T-helper 1 cell treated with Interleukin-12 subunit alpha and Interleukin-12 subunit beta and Interleukin-4 antibody, amounts not matched to agents 30 ng/mL and 1 ng/mL, for 36 hours (primary cell): ENCODE results near the gene PTTG1IP. TPM values are rescaled to one million over a fixed set of nuclear protein-coding genes. Genes with fewer than 3 reads are reported as not detected.

Experiments
- intact Hi-C: fragments of 100-400 bp; cut with micrococcal nuclease; formaldehyde crosslinking; loops from one replicate; pipeline ENCODE4 v1.15.1; 2024
- total RNA-seq: library from RNA; stranded (reverse); gene quantifications from 2 replicates; pipeline ENCODE4 v1.2.3, GENCODE V29; 2022

Gene PTTG1IP
- total RNA-seq, 1 donor from 2014 or later, result 88.3 TPM

DNA sequence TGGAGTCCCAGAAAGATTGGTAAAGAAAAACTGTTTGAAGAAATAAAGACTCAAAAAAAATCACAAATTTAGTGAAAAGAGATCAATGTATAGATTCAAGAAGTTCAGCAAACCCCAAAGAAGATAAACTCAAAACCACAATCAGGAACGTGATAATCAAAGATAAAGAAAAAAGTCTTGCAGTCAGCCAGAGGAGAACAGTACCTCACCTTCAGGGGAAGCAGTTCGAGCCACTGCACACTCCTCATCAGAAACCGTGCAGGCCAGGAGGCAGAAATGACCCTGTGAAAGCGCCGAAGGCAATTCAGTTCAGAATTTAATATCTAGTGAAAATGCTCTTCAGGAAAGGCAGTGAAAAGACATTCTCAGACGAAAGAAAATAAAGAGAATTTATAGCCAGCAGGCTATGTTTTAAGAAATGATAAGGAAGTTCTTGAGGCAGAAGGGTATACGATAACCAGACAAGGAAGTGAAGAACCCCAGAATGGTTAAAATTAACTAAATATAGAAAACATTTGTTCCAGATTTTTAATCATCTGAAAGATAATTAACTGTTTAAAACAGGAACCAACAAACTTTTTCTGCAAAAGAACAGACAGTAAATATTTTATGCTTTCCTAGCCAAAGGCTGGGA, 42.1 kb downstream of the PTTG1IP start:
- intact Hi-C loops, result no loop called here

DNA sequence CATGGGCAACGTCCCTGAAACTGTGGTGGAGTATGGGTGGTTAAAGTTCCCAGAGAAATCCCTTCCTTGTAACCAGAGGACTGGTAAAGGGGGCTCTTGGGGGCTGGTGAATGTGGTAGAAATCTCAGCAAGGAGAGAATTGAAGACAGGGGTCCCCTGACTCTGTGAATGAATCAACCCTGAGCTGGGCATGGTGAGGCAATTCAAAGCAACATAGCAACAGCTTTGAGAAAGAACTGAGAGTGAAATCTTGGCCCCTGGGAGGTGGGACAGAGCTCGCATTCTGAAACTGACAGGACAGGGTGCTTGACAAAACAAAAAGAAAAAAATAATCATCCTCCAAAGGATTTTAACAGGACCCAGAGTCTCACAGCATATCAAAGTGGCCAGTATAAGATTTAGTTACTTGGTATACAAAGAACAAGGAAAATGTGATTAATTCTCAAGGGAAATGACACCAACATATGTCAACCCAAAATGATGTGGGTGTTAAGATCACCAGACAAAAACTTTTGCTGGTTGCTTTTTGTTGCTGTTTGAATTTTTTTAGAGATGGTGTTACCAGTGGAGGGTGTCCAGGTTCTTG, 43.9 kb downstream of the PTTG1IP start:
- intact Hi-C loops, result no loop called here

DNA sequence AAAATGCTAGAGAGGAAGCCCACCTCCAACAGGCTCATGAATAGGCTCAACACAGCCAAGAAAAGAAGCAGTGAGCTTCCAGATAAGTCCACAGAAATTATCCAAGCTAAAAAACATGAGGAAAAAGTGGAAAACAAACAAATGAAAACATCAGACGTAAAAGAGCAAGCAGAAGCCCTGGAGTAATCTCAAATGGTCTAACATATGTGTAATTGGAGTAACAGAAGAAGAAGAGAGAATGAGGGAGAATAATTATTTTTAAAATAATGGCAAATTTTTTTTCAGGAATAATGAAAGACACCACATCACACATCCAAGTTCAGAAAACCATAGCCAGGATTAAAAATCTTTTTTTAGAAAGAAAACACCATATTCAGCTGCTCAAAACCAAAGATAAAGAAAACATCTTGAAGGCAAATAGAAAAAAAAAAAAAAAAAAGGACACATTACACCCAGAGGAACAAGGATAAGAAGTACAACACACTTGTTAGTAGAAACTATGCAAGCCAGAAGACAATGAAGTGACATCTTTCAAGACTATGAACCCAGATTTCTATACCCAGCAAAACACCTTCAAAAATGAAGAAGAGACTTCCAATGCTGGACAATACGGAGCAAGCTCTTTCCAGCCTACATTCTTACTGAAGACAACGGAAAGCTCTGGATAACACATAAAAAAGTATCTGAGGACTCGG, 45.0 kb downstream of the PTTG1IP start:
- intact Hi-C loops, result no loop called here

DNA sequence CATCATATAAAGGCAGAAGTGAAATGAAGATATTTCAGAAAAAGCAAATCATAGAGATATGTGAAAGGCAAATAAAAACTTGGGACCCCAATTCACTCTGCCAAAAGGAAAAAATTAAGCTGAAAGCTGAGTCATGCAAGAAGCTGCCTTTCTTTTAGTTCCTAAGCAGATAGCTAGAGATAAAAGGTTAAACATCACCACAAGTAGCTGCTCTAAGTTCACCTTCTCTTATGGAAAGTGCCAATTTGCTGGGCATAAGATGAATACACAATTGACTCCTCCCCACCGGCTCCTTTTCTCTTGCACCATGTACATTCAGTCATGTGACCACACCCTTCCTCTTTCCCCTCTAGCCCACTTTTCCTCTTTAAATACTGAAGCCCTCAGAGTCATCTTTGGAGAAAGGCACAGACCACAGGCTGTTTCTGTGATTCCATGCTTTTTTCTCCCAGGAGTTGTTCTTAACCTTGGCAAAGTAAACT, 50.3 kb downstream of the PTTG1IP start:
- intact Hi-C loops, result no loop called here

DNA sequence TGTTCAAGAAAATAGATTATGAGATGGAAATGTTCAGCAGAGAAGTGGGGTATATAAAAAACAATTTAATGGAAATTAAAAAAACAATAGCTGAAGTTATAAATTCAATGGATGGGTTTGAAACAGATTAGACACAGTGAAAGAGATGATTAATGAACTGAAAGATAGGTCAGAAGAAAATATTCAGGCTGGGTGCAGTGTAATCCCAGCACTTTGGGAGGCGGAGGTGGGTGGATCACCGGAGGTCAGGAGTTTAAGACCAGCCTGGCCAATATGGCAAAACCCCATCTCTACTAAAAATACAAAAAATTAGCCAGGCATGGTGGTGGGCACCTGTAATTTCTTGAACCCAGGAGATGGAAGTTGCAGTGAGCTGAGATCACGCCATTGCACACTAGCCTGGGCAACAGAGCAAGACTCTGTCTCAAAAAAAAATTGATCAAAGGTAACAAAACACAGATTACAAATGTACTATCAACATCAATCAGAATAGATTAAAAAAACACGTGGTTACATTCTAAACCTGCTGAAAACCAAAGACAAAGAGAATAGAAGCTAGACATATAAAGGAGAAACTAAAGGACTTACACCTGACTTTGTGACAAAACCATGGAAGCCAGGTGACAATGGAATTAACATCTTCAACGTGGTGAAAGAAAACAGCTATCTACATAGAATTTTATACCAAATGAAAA, 50.9 kb downstream of the PTTG1IP start:
- intact Hi-C loops, result no loop called here

DNA sequence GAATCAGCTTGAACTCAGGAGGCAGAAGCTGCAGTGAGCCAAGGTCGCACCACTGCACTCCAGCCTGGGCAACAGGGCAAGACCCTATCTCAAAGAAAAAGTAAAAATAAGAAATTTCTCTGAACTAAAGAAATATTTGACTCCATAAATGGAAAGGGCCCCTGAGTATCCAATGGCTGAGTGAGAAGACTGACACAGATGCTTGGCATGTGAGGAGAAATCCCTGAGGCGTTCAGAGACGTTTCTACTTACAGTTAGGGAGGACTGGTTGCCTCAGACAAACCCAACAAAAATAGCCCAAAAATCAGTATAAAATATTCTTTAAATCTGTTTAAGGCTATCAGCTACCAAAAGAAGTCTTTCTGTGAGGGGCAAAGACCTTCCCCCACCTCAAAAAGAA, 52.6 kb downstream of the PTTG1IP start:
- intact Hi-C loops, result no loop called here

DNA sequence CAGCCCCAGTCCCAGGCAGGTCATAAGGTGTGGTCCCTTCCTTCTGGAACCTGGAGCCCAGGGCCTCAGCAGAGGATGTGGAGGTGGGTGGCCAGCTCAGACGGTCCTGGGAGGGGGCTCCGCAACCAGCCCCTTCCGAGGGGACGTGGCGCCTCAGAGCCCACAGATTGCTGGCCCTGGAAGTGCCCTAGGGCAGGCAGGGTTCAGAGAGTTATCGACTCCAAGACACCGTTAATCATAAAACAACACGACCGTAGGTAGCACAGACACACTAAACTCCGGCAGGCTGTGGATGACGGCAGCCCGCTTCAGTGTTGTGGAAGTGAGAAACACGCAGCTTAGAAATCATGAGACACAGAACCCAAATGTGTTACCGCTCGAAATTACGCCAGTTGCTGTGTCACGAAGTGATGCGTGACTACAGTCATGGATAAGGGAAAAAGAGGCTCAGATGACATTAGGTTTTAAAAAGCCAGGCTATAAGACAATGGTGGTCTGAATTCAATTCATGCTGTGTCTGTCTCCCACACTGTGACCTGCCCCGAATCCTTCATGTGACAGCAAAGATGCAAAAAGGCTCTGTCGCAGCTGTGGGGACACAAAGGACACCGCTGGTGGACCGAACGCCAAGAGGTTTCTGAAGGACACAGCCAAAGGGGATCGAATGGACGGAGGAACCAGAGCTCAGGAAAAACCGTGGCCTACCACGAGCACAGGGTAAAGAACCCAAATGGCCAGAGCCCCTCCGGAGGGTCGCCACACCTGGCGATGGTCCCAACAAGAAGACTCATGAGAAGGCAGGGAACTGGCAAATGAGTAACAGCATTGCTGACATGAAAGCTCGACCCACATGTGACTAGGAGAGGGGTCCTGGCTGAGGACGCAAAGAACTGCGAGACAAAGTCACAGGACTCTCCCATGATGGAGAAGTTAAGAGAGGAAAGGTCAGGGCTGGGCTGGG, 53.9 kb downstream of the PTTG1IP start:
- intact Hi-C loops, result loop anchor here (5.0 kb wide), 2 partner anchors 253 to 773 kb away; partner anchors contain the start of gene ADARB1

DNA sequence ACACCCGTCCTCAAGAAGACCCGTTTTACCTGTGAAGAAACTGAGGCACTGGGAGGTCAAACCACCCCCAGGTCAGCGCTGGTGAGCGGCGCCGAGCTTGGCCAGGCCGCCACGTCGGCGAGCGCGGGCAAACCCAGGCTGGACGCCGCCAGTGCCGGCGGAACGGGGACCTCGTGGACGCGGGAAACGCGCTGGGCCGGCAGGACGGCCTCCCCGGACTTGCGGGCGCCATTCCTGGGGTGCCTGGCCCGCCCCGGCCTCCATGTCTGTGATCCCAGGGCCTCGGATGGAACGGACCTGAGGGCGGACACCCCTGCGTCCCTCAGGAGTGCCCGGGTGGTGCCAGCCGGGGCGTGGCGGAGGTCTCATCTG, 54.9 kb downstream of the PTTG1IP start:
- intact Hi-C loops, result loop anchor here (1.0 to 5.0 kb wide), 4 partner anchors 27 to 774 kb away; partner anchors contain the start of genes ADARB1 and CFAP410

DNA sequence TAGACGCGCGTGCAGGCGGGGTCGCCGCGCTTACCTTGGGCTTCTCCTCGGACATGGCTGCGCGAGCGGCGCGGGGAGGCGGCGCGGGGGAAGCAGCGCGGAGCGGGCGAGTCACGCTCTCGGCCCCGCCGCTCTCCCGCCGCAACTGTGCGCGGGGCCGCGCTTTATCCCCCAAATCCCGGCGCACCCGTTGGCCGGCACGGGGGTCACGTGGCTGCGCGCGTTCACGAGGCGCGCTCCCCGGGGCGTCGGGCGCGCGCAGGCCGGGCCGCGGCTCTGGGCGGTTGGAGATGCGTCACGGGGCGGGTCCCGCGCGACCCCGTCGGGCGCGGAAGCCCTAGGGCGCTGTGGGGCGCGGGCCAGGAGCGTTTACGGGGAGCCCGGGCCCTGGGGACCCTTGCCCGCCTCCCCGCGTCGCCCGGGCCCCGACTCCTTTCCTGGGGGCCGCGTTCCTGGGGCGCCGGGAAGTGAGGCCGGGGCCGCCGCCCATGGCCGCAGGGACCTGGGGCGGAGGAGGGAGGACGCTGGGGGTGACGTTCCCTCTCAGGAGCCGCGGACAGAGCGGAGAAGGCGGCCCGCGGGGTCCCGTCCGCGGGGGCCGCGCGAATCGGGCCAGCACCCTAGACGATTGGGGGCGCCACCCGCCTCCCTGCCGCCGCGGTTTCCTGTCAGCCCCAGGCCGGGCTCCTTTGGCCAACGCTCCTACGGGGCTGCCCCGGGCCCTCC, 55.4 kb downstream of the PTTG1IP start, which contains the start of gene SUMO3:
Gene SUMO3 (minus strand): TSS at position 149 of the 726 bp plus-strand sequence. CDS start 94 bp downstream, at position 55.
- intact Hi-C loops, result loop anchor here (1.0 to 5.0 kb wide), 8 partner anchors 17 to 774 kb away; partner anchors contain the start of genes ADARB1, CFAP410, LRRC3 and UBE2G2

DNA sequence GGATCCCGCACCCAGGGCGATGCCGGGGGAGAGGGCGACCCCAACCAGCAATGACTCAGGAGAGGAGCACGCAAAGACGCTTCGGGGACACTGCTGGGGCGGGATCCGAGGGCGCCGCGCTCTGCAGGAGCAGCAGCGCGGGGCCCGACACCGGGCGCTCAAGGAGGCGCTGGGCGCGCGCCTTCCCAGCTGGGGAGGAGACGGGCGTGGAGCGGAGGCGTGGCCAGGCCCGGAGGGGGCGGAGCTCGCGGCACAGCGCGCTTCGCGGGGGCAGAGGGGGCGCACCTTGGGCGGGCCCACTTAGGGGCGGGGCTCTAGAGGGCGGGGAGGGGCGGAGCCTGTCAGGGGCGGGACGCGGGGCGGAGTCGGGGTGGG, 56.0 kb downstream of the PTTG1IP start:
- intact Hi-C loops, result loop anchor here (1.0 to 5.0 kb wide), 6 partner anchors 16 to 775 kb away; partner anchors contain the start of genes ADARB1, LRRC3 and UBE2G2

DNA sequence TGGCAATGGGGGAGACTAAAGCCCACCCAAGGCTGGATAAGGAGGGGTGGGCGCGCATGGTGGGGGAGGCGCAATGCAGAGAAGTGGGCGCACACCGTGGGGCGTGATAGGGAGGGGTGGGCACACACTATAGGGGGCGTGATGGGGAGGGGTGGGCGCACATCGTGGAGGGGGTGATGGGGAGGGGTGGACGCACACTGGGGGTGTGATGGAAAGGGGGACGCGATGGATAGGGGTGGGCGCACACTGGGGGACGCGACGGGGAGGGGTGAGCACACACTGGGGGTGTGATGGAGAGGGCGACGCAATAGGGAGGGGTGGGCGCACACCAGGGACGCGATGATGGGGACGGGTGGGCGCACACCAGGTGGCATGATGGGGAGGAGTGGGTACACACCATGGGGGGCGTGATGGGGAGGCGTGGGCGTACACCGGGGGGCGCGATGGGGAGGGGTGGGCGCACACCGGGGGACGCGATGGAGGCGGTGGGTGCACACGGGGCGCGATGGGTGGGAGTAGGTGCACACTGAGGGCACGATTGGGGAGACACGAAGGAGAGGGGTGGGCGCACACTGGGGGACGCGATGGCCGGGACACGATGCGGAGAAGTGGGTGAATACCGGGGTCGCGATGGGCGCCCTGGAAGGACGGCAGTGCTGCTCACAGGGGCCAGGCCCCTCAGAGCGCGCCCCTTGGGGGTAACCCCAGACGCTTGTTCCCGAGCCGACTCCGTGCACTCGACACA, 56.6 kb downstream of the PTTG1IP start:
- intact Hi-C loops, result loop anchor here (1.0 to 5.0 kb wide), 6 partner anchors 16 to 775 kb away; partner anchors contain the start of genes ADARB1, LRRC3 and UBE2G2

DNA sequence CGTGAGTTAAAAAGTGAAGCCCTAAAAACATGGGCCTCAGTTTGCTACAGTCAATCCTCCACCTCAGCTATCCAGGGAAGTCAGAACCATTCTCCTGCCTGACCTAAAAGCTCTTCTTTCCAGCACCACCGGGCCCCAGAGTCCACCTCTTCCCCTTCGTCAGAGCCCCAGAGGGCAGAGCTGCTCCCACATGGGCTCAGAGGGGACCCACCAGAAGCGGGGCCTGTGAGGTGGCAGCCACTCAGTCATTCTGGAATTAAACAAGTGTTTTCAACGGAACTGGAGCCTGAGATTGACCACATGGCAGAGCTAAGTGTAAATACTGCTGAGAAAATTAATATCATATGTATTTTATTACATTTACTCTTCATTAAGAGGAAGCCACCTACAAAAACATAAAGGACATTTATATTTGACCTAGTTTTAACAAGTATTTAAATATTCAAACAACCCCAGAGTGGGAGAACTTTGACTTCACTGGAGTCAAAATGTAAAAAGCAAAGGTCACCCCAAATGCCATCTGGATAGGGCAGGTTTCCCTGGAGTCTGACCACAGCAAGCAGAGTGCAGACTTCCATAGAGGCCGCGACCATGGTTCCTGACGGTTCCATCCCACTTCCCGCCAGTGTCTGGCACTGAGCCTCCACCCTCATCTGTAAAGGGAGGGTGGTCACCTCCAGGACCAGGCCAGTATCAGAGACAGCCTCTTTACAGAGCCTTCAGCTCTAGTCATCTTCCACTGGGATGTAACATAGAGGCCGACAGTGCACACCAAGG, 57.5 kb downstream of the PTTG1IP start:
- intact Hi-C loops, result loop anchor here (5.0 kb wide), 2 partner anchors 256 to 776 kb away; partner anchors contain the start of gene ADARB1

DNA sequence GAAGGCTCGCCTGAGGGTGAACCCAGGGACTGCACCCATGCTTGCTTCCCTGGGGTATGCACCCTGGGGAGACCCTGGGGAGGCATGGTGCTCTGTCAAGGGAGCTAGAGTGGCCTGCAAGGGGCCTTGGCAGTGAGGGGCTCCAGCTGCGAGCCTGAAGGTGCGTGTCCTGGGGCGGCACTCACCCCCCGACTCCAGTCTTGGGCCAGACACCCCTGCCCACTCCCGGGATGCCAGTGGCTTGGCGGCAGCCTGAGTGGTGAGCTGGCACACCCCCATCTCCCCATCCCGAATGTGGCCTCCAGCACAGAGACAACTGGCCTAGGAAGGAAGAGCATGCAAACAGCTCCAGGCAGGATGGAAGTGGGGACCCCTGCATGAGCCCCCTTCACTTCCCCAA, 58.3 kb downstream of the PTTG1IP start:
- intact Hi-C loops, result loop anchor here (5.0 kb wide), 2 partner anchors 257 to 777 kb away; partner anchors contain the start of gene ADARB1

DNA sequence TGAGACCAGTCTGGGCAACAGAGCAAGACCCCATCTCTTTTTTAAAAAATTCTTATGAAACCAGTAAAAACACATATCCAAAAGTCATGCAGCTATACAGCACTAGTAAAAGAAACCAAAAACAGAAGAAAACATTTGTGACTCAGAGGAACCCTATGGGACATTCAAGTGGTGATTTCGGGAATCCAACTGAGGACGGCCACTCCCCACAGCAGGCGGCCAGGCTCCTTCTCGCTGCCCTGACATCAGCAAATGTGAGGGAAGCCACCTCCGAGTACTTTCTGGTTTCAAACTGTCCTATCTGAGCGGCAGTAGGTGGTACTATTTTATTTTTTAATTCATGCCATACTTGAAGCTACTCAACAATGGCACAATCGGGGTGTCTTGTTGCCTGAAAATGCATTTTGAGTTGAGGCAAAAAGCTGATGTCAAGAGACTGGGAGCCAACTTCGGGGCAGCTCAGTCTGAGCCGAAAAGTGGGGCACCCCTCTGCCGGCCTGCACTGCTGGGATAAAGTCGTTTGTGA, 58.9 kb downstream of the PTTG1IP start:
- intact Hi-C loops, result loop anchor here (5.0 kb wide), 2 partner anchors 258 to 778 kb away; partner anchors contain the start of gene ADARB1

DNA sequence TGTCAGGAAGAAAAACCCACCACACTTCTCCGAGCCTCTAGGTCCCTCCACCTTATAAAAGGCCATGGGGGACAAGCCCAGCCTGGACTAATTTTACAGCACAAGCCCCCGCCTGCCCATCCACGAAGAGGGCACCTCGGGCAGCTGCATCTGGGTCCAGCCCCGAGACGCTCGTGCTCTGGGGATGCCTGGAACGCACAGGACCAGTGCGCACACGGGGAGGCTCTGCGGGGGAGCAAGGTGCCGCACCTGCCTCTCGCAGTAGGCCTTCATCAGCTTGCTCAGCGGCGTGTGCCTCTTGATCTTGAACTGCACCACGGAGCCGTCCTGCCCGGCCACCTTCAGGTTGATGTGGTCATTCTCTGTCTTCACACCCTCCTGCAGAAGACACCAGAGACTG, 59.8 kb downstream of the PTTG1IP start:
- intact Hi-C loops, result no loop called here

DNA sequence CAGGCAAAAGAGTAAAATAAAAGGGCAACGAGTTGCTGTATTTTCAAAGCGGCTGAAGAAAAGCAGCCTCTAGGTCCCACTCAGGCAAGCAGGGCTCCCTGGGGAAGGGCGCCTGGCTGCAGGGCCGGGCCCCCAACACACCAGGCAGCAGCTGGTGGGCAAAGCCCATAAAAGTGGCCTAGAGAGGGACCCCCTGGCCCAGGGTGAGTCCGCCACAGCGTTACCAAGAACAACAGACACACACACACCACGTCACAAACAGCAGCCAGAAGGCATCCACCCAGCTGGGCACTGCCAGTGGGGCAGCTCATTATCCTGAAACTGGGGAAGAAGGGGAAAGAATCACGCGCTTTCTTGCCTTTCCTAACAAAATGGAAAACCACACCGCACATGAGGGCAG, 60.3 kb downstream of the PTTG1IP start:
- intact Hi-C loops, result no loop called here

DNA sequence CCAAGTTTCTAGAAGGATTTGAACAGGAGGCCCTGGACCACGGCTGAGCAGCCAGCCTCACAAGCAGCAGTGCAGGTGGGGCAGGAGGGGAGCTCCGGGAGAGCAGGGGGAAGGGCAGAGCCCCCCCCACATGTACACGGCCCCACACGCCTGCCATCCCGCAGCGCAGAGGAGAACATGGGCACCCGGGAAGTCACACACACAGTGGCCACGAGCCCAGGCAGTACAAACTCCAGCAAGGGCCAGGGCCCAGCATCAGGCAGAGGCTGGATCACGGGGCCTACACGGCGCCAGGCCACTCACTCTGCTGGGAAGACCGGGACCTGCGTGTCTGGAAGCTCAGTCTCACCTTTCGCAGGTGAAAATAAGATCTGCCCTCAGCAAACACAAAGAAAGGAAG, 60.9 kb downstream of the PTTG1IP start:
- intact Hi-C loops, result no loop called here

DNA sequence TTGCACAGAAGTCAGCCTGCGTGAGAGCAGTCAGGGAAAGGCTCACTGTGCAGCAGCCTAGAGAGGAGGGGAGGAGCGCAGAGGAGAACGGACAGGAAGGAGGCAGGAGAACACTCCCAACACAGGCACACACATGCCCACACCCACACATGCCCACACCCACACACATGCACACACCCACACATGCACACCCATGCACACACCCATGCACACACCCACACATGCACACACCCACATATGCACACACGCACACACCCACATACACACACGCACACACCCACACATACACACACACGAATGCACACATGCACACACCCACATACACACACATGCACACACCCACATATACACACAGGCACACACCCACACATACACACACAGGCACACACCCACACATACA, 62.7 kb downstream of the PTTG1IP start:
- intact Hi-C loops, result no loop called here
